SK-N-SH (cell line): ENCODE measurements around the gene SQOR. TPM values are rescaled to one million over a fixed set of nuclear protein-coding genes. Genes with fewer than 3 reads are reported as not detected.

Experiments used
- CTCF ChIA-PET: fragments of 300-600, 350-600 bp; formaldehyde crosslinking; extraction: SDS; loops from one replicate; lab custom pipeline; 2021; lab: Yijun Ruan, JAX
- POLR2A ChIA-PET: fragments of 350-600 bp; sonication (Branson Sonifier 250); formaldehyde crosslinking; extraction: SDS; loops from one replicate; lab custom pipeline; 2020; ENCODE audit warnings: antibody characterized with exemption, inconsistent platforms; lab: Yijun Ruan, JAX
- DNase-seq: peaks from one replicate; pipeline ENCODE4 v3.0.0; 2012
- H2AFZ ChIP-seq: fragments of 200-600 bp; sonication (generic); 2 replicates; pipeline ENCODE4 v1.8.1; 2016; ENCODE audit warnings: antibody characterized with exemption, mild to moderate bottlenecking, low read depth
- H3F3A ChIP-seq: fragments of 200-600 bp; sonication (generic); replicated peaks from 2 replicates; pipeline ENCODE3; 2016; ENCODE audit warnings: antibody characterized with exemption, mild to moderate bottlenecking; ENCODE audit not compliant: insufficient read depth
- H3K27ac ChIP-seq, 2 experiments: fragments of 200-500 bp in 1 of 2; fragments of 200-600 bp in 1 of 2; sonication (Bioruptor generic) in 1 of 2; sonication (generic), shearing (Covaris generic) in 1 of 2; 2 replicates each; pipeline versions ENCODE4 v1.5.1 to v1.6.1; 2014 to 2016; ENCODE audit warnings: low read depth in 2 of 2, inconsistent platforms in 1 of 2, low read length in 1 of 2, mild to moderate bottlenecking in 1 of 2, mixed read lengths in 1 of 2
- H3K27me3 ChIP-seq: fragments of 200-600 bp; sonication (generic), shearing (Covaris generic); 2 replicates; pipeline ENCODE4 v1.6.1; 2016; ENCODE audit warnings: mixed run types; ENCODE audit not compliant: insufficient read depth
- H3K36me3 ChIP-seq, 2 experiments: fragments of 200-500 bp in 1 of 2; fragments of 200-600 bp in 1 of 2; sonication (Bioruptor generic) in 1 of 2; sonication (generic) in 1 of 2; replicated peaks in 1 of 2; 2 replicates each; pipeline versions ENCODE3 to v1.5.1; 2014 to 2016; ENCODE audit warnings: low read length in 1 of 2, mild to moderate bottlenecking in 1 of 2; ENCODE audit not compliant: insufficient read depth in 2 of 2, control insufficient read depth in 1 of 2
- H3K4me1 ChIP-seq, 2 experiments: fragments of 200-500 bp in 1 of 2; fragments of 200-600 bp in 1 of 2; sonication (Bioruptor generic) in 1 of 2; sonication (generic), shearing (Covaris generic) in 1 of 2; 2 replicates each; pipeline versions ENCODE4 v1.5.1 to v1.6.1; 2014 to 2016; ENCODE audit warnings: low read depth in 1 of 2, low read length in 1 of 2, mixed run types in 1 of 2; ENCODE audit not compliant: insufficient read depth in 2 of 2, control insufficient read depth in 1 of 2
- H3K4me2 ChIP-seq: fragments of 200-600 bp; sonication (generic), shearing (Covaris generic); 2 replicates; pipeline ENCODE4 v1.6.1; 2017; ENCODE audit warnings: mixed run types
- H3K4me3 ChIP-seq, 2 experiments: fragments of 200-500 bp in 1 of 2; fragments of 200-600 bp in 1 of 2; sonication (Bioruptor generic) in 1 of 2; sonication (generic), shearing (Covaris generic) in 1 of 2; 2 replicates each; pipeline versions ENCODE4 v1.5.1 to v1.8.1; 2014 to 2016; ENCODE audit warnings: low read depth in 2 of 2, inconsistent platforms in 1 of 2, low read length in 1 of 2, mild to moderate bottlenecking in 1 of 2, mixed read lengths in 1 of 2, moderate library complexity in 1 of 2
- H3K79me2 ChIP-seq: fragments of 200-600 bp; sonication (generic); 2 replicates; pipeline ENCODE4 v1.8.1; 2017; ENCODE audit warnings: mild to moderate bottlenecking; ENCODE audit not compliant: insufficient read depth
- H3K9ac ChIP-seq: fragments of 200-600 bp; sonication (generic); 2 replicates; pipeline ENCODE4 v1.6.1; 2017; ENCODE audit warnings: mixed run types
- H3K9me2 ChIP-seq: fragments of 200-600 bp; sonication (generic); 2 replicates; pipeline ENCODE4 v1.6.1; 2017; ENCODE audit warnings: mixed run types
- H3K9me3 ChIP-seq: fragments of 200-600 bp; sonication (generic); 2 replicates; pipeline ENCODE4 v1.6.1; 2017; ENCODE audit warnings: mixed run types, mild to moderate bottlenecking, moderate library complexity
- H4K20me1 ChIP-seq: fragments of 200-600 bp; sonication (generic); 2 replicates; pipeline ENCODE4 v1.6.1; 2017; ENCODE audit warnings: mild to moderate bottlenecking, mixed run types; ENCODE audit not compliant: insufficient read depth
- EZH2phosphoT487 ChIP-seq: fragments of 200-600 bp; sonication (generic); IDR thresholded peaks from 2 replicates; pipeline ENCODE4 v1.6.1; 2017; ENCODE audit warnings: low read depth, mixed run types, mild to moderate bottlenecking, antibody characterized with exemption, moderate library complexity, borderline replicate concordance
- FOXJ3 ChIP-seq: sonication (generic); formaldehyde crosslinking; IDR thresholded peaks from 2 replicates; pipeline ENCODE4 v1.5.1; 2020; ENCODE audit warnings: mild to moderate bottlenecking, missing genetic modification reagents
- GABPA ChIP-seq: IDR thresholded peaks from 2 replicates; pipeline ENCODE4 v1.4.0; 2012; ENCODE audit warnings: low read depth, mild to moderate bottlenecking
- IRF3 ChIP-seq: fragments of 150-350 bp; IDR thresholded peaks from 2 replicates; pipeline ENCODE4 v1.6.1; 2016; ENCODE audit warnings: mild to moderate bottlenecking, low read depth, low read length
- RAD21 ChIP-seq: IDR thresholded peaks from 2 replicates; pipeline ENCODE4 v1.6.1; 2012; ENCODE audit warnings: mild to moderate bottlenecking, low read length
- RCOR1 ChIP-seq: fragments of 150-350 bp; IDR thresholded peaks from 2 replicates; pipeline ENCODE4 v1.6.1; 2017; ENCODE audit warnings: antibody characterized with exemption, low read length
- REST ChIP-seq: IDR thresholded peaks from 2 replicates; pipeline ENCODE4 v1.6.1; 2012; ENCODE audit warnings: mild to moderate bottlenecking, low read depth, low read length, moderate library complexity
- RFX5 ChIP-seq: IDR thresholded peaks from 2 replicates; pipeline ENCODE4 v1.6.1; 2012; ENCODE audit warnings: mild to moderate bottlenecking, improper control_type of control experiment, low read length
- TCF12 ChIP-seq: IDR thresholded peaks from 2 replicates; pipeline ENCODE4 v1.4.0; 2012
- USF1 ChIP-seq: IDR thresholded peaks from 2 replicates; pipeline ENCODE4 v1.4.0; 2012; ENCODE audit warnings: low read depth, borderline replicate concordance
- WGBS: methylation state at CpG from one replicate; pipeline ENCODE4 v1.1.6; 2017; ENCODE audit warnings: low lambda C conversion rate; 5-methylcytosine and 5-hydroxymethylcytosine counted together
- polyA plus RNA-seq, 3 experiments: library from polyadenylated mRNA; depleted of rRNA; stranded (reverse); fragments of >200 nt; gene quantifications; 2 replicates each; pipeline ENCODE4 v1.2.3, GENCODE V29; 2012

The SQOR gene
- polyA plus RNA-seq, 1 of the 3 experiments (the other 2 are of a cell fraction) = 7.8 TPM

DNA sequence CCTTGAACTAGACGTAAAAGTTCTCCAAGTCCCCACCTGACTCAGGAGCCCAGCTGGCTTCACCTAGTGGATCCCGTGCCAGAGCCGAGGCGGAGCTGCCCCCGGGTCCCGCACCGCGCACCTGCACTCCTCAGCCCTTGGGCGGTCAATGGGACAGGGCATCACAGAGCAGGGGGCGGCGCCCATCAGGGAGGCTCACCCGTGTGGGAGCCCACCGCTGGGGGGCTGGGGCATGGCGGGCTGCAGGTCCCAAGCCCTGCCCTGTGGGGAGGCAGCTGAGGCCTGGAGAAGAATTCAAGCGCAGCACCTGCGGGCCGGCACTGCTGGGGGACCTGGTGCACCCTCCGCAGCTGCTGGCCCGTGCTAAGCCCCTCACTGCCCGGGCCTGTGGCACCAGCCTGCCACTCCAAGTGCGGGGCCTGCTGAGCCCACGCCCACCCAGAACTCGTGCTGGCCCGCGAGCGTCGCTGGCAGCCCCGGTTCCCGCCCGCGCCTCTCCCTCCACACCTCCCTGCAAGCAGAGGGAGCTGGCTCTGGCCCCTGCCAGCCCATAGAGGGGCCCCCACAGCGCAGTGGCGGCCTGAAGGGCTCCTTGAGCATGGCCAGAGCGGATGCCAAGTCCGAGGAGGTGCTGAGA lies 16.2 kb downstream of the SQOR start:
- ChIA-PET POLR2A (no interaction called here), CTCF (interaction anchor here (1.0 kb wide), 1 partner anchor 55 kb away, joined by 3 read pairs; no protein-coding TSS in a partner anchor)
- no peaks in the 10 kb centered on the region for H3K36me3 ChIP-seq
- no peaks in the 10 kb centered on the region for H3F3A ChIP-seq
- no peak overlapping the region for H3K4me3 ChIP-seq
- no peaks in the 10 kb centered on the region; a peak in 1 of 4 replicates for H3K4me1 ChIP-seq
- no peak overlapping the region for H3K4me2 ChIP-seq
- no peak for TF ChIP-seq EZH2phosphoT487
- TF ChIP-seq REST = no peak
- TF ChIP-seq TCF12 = no peak
- TF ChIP-seq RFX5 = no peak
- no peak for TF ChIP-seq RAD21
- no peak for TF ChIP-seq GABPA
- TF ChIP-seq FOXJ3 = no peak
- TF ChIP-seq RCOR1 = no peak
- TF ChIP-seq IRF3 = no peak
- no peaks in the 10 kb centered on the region for H3K9me3 ChIP-seq
- no peaks in the 10 kb centered on the region for H3K27me3 ChIP-seq
- no peaks in the 10 kb centered on the region for H4K20me1 ChIP-seq
- H2AFZ ChIP-seq = no peak overlapping the region
- no peaks in the 10 kb centered on the region for H3K79me2 ChIP-seq
- no peak for DNase-seq
- no CpG with 5 or more reads among the region's 35 CpGs for WGBS
- H3K27ac ChIP-seq = no peak overlapping the region
- H3K9me2 ChIP-seq = no peaks in the 10 kb centered on the region
- no peak overlapping the region for H3K9ac ChIP-seq

DNA sequence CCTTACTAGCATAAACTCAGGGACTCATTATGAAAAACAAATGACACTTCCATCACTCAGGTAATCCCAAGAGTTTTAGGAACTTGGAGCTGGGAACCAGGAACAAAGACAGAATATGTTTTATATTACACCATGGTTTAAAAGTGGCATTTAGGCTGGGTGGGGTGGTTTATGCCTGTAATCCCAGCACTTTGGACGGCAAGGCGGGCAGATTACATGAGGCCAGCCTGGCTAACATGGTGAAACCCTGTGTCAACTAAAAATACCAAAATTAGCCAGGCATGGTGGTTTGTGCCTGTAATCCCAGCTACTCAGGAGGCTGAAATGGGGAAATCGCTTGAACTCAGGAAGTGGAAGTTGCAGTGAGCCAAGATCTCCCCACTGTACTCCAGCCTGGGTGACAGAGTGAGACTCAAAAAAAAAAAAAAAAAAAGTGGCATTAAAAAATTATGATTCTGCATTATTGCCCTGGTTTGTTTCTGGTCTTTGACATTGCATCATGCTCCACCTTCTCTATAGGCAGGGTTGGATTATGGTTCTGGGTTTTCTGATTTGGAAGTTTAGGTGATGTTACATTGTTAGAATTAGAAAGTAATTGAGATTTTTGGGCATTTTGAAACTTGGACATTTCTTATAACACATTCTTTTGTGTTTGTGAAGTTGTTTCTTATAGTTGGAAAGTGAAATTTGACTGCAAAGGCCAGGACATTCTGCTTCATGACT lies 19.0 kb downstream of the SQOR start:
- Histone ChIP-seq H3K4me3 (no peak overlapping the region), H3K9me2 (no peaks in the 10 kb centered on the region), H3K4me1 (no peaks in the 10 kb centered on the region; a peak in 1 of 4 replicates), H3K27me3 (no peaks in the 10 kb centered on the region), H2AFZ (no peak overlapping the region), H3K36me3 (no peaks in the 10 kb centered on the region), H3K9me3 (no peaks in the 10 kb centered on the region), H3K27ac (no peak overlapping the region), H3F3A (no peaks in the 10 kb centered on the region), H4K20me1 (no peaks in the 10 kb centered on the region), H3K4me2 (no peak overlapping the region), H3K9ac (no peak overlapping the region), H3K79me2 (no peaks in the 10 kb centered on the region)
- DNase-seq = no peak
- ChIA-PET POLR2A (no interaction called here), CTCF (interaction anchor here (1.2 kb wide), 1 partner anchor 18 kb away, joined by 4 read pairs; the partner anchor contains the start of gene SQOR)
- 74% methylated on average over 3 of the region's 3 CpGs for WGBS
- no peak for TF ChIP-seq USF1
